HL-60/S4 treated with retinoic acid at 250 ng/mL for 4 days and 3 days (cell line): ENCODE measurements around the gene SPTBN4.
"Not testable (repeated sequence)": the region's sequence is repeated elsewhere in the genome, so short reads cannot be mapped to it uniquely, and the experiment has no call there.

Experiments
- in situ Hi-C: fragments of 300-500 bp; cut with MboI; formaldehyde crosslinking; loops from 2 replicates; pipeline ENCODE4 v1.7.0; 2022; ENCODE audit warnings: low sequenced_read_pairs

The SPTBN4 gene

DNA sequence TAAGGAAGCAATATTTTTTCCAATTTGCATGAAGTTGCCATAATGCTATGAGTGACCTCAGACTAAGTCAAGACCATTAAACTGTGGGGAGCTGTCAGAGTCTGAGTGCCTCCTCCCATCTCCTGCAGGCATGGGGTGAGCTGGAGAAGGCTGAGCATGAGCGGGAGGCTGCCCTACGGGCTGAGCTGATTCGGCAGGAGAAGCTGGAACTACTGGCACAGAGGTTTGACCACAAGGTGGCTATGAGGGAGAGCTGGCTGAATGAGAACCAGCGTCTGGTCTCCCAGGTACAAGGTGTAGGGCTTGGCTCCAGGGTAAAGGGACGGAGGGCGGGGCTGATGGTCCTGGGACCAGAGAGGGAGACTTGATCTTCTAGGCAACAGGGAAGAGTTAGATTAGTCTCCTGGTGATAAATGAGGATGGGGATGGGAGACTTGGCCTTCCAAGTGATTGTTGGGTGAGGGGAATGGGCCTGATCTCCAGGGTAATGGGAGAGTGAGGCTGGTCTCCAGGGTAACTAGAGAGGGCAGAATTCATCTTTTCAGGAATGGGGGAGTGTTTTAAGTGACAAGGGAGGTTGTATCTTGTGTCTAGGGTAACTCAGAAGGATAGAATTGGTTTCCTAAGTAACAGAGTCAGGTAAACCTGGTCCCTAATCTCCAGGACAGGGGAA lies 36.0 kb downstream of the SPTBN4 start:
- in situ Hi-C loops = no loop called here

DNA sequence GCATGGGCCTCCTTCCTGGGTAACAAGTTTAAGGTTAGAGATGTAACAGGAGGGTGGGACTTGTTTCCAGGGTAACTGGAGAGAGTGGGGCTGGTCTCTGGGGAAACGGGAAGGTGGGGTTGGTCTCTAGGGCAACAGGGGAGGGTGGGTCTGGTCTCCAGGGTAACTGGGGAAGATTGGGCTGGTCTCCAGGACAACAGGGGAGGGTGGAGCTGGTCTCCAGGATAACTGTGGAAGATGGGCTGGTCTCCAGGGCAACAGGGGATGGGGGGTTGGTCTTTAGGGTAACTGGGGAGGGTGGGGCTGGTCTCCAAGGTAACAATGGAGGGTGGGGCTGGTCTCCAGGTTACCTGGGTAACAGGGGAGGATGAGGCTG lies 36.5 kb downstream of the SPTBN4 start:
- in situ Hi-C loops = no loop called here

DNA sequence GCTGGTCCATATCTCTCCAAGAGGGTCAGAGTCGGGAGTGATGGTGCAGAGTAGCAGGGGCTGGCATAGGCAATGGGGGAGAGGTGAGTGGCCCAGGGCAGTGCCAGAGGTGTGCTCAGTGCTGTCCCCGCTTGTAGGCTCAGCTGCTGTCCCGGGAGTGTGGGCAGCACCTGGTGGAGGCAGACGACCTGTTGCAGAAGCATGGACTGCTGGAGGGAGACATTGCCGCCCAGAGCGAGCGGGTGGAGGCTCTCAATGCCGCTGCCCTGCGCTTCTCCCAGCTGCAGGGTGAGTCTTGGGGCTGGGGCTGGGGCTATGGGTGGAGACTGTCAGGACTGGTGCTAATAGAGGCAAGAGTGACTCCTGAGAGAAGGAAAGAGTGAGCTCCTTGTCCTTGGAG lies 39.3 kb downstream of the SPTBN4 start:
- in situ Hi-C loops = no loop called here

DNA sequence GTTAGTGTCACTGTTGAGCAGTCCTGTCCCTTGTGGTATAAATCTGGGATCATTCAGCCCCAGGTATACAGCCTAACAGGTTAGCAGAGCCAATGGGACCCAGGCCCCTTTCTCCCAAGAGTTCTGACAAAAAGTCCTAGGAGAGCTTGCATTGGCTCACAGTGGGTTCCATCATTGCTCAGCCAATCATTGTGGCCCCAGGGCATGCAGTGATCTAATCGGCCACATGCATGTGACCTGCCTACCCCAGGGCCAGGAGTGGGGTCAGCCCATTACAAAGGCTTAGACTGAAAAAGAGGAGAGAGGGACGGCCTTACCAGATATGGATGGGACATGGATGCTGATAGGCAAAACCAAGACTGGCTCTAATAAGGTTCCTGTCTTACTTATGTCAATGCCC lies 41.1 kb downstream of the SPTBN4 start:
- in situ Hi-C loops = no loop called here

DNA sequence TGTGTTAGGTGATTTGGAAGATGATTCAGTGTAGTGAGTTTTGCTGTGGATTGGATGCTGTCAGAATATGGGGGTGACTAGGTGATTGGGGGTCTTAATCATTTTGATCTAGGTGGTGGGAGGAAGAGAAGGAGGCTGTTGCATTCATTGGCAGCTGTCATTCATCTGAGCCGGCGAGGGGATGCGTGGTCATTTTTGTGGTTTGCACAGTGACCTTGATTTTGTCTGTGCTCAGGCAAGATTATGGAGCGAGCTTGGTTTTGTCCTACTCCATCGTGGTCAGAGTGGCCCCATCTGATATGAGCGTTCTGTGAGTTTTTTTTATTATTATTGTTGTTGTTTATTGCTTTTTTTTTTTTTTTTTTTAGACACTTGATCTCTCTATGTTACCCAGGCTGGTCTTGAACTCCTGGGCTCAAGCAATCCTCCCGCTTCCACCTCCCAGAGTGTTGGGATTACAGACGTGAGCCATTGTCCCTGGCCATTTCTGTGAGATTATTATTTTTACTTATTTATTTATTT lies 42.0 kb downstream of the SPTBN4 start:
- in situ Hi-C loops = no loop called here

DNA sequence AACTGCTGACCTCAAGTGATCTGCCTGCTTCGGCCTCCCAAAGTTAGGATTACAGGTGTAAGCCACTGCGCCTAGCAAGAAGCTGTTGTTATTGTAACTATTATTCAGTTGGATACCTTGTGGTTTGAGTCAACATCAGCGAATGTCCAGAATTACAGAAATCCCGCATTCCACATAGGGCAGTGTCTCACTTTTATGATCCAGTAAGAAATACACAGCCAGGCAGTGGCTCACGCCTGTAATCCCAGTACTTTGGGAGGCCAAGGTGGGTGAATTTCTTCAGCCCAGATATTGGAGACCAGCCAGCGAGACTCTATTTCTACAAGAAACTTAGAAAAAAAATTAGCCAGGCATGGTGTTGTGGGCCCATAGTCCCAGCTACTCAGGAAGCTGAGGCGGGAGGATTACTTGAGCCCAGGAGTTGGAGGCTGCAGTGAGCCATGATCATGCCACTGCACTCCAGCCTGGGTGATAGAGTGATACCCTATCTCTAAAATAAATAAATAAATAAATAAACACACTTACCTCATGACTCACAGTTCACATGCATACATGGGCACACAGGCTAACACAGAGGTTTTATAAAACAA lies 43.8 kb downstream of the SPTBN4 start:
- in situ Hi-C loops = no loop called here

DNA sequence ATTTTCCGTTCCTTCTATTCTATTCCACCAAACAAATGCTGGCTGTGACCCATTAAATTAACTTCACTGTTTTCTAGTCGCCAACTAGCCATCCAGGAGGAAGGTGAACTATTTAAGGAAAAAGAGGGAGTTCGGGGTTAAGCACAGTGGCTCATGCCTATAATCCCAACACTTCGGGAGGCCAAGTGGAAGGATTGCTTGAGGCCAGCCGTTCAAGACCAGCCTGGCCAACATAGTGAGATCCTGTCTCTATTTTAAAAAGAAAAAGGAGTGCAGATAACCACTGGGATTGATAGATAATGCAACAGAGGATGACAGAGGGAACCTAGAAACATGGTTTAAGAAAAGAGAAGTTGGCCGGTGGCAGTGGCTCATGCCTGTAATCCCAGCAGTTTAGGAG lies 44.7 kb downstream of the SPTBN4 start:
- in situ Hi-C loops = no loop called here

DNA sequence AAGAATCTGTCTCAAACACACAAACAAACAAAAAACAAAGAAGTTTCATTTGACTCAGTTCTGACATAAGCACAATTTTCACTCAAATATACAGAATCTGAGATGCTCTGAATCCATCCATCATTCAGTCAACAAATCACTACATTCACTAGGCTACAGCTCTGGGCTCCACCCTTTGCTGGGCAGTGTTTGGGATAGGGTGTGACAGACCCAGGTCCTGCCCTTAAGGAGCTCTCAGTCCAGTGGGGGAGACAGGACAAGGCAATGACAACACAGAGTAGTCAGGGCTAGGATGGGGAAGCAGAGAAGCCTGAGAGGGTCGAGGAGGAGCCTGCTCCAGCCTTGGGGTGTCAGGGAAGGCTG lies 45.3 kb downstream of the SPTBN4 start:
- in situ Hi-C loops = no loop called here

DNA sequence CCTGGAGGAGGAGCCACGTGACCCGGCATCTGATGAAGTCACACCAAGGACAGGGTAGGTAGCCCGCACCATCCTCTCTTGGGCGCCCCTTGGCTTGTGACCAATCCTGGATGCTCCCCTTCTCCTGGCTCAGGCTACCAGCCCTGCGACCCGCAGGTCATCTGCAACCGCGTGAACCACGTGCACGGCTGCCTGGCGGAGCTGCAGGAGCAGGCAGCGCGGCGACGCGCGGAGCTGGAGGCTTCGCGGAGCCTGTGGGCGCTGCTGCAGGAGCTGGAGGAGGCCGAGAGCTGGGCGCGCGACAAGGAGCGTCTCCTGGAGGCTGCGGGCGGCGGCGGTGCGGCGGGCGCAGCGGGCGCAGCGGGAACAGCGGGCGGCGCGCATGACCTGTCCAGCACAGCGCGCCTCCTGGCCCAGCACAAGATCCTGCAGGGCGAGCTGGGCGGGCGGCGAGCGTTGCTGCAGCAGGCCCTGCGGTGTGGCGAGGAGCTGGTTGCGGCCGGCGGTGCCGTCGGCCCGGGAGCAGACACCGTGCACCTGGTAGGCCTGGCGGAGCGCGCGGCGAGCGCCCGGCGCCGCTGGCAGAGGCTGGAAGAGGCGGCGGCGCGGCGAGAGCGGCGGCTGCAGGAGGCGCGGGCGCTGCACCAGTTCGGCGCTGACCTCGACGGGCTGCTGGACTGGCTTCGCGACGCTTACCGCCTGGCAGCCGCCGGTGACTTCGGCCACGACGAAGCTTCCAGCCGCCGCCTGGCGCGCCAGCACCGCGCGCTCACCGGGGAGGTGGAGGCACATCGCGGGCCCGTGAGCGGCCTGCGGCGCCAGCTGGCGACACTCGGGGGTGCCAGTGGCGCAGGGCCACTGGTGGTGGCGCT lies 45.9 kb downstream of the SPTBN4 start:
- in situ Hi-C loops = no loop called here

DNA sequence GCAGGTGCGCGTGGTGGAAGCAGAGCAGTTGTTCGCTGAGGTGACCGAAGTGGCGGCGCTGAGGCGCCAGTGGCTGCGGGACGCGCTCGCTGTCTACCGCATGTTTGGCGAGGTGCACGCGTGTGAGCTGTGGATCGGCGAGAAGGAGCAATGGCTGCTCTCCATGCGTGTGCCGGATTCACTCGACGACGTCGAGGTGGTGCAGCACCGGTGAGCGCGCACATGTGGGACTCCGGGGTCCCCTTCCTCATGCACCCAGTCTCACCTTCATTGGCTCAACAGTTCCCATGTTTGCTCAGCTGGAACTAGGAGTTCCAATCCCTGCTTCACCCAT lies 46.5 kb downstream of the SPTBN4 start:
- in situ Hi-C loops = no loop called here

DNA sequence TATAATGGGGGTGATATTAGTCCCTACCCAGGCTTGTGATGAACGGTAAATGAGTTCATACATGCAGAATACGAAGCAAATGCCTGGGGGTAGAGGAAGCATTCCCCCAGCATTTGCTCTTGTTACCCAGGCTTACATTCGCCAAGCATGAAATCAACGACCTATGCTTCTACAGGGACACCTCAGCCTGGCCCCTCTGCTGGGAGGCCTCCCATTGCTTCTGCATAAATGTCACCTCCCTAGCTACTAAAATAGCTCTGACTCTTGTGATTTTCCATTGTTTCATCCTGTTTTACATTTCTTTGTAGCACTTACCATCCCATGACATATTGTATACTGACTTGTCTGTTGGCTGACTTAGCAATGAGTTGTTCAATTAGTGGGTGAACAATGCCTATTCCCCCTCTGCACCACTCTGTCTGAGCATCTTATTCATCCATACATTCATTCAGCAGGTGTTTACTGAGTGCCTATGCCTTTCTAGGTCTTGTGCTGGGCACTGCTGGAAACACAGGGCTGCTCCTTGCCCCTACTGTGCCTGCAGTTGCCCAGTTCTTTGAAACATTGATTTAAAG lies 47.0 kb downstream of the SPTBN4 start:
- in situ Hi-C loops = no loop called here

DNA sequence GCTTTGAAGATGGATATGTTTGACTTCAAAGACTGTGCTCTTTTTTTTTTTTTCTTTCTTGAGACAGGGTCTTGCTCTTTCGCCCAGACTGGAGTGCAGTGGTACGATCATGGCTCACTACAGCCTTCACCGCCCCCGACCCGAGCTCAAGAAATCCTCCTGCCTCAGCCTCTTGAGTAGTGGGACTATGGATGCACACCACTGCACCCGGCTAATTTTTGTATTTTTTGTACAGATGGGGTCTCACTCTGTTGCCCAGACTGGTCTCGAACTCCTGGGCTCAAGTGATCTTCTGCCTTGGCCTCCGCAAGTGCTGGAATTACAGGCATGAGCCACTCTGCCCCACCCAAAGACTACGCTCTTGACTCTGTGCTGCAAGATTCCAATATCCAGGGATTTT lies 50.4 kb downstream of the SPTBN4 start:
- in situ Hi-C loops = no loop called here

DNA sequence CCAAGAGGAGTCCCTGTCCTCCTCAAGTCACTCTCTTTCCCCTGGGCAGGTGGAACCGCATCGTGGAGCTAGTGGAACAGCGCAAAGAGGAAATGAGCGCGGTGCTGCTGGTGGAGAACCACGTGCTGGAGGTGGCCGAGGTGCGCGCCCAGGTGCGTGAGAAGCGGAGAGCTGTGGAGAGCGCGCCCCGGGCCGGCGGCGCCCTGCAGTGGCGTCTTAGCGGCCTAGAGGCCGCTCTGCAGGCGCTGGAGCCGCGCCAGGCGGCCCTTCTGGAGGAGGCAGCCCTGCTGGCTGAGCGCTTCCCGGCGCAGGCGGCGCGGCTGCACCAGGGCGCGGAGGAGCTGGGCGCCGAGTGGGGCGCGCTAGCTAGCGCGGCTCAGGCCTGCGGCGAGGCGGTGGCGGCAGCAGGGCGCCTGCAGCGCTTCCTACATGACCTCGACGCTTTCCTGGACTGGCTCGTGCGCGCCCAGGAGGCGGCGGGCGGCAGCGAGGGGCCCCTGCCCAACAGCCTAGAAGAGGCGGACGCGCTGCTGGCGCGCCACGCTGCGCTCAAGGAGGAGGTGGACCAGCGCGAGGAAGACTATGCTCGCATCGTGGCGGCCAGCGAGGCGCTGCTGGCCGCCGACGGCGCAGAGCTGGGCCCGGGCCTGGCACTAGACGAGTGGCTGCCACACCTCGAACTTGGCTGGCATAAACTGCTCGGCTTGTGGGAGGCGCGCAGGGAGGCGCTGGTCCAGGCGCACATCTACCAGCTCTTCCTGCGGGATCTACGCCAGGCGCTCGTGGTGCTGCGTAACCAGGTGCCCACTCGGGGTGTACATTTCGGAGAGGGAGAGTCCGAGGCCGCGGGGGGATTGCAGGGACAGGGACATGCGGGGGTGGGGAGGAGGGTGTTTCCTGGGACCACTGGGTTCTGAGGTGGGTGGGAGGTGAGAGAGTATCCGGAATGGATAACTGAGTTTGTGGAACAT lies 52.8 kb downstream of the SPTBN4 start:
- in situ Hi-C loops = no loop called here

DNA sequence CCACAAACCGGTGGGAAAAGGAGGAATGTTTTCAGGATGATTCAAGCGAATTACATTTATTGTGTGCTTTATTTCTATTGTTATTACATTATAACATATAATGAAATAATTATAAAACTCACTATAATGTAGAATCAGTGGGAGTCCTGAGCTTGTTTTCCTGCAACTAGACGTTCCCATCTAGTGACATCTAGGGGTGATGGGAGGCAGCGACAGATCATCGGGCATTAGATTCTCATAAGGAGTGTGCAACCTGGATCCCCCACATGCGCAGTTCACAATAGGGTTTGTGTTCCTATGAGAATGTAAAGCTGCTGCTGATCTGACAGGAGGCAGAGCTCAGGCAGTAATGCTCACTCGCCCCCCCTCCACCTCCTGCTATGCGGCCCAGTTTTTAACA lies 54.5 kb downstream of the SPTBN4 start:
- in situ Hi-C loops = no loop called here

DNA sequence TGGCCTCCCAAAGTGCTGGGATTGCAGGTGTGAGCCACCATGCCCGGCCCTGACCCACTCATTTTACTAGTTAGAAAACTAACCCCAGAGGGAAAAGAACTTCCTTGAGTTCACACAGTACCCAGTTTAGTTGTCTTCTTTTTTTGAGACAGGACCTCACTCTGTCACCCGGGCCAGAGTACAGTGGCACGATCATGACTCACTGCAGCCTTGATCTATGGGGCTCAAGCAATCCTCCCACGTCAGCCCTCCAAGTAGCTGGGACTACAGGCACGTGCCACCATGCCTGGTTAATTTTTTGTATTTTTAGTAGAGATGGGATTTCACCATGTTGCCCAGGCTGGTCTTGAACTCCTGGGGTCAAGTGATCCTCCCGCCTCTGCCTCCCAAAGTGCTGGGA lies 55.1 kb downstream of the SPTBN4 start:
- in situ Hi-C loops = not testable (repeated sequence)

DNA sequence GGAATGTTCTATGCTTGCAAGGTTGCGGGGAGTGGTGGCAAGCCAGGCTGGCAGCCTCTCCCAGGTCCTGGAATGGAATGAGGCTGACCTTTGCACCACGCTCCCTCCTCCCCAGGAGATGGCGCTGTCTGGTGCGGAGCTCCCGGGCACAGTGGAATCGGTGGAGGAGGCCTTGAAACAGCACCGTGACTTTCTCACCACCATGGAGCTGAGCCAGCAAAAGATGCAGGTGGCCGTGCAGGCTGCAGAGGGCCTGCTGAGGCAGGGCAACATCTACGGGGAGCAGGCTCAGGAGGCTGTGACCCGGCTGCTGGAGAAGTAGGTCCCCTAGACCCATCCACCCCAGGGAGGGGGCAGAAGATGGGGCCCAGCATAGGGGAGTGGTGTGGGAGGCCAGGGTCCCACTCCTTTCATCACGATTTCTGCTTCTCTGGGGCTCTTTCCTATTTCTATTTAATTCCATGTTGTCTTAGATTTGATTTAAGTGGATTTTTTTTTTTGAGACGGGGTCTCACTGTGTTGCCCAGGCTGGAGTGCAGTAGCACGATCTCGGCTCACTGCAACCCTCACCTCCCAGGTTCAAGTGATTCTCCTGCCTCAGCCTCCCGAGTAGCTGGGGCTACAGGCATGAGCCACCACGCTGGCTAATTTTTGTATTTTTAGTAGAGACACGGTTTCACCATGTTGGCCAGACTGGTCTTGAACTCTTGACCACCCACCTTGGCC lies 56.7 kb downstream of the SPTBN4 start:
- in situ Hi-C loops = no loop called here

DNA sequence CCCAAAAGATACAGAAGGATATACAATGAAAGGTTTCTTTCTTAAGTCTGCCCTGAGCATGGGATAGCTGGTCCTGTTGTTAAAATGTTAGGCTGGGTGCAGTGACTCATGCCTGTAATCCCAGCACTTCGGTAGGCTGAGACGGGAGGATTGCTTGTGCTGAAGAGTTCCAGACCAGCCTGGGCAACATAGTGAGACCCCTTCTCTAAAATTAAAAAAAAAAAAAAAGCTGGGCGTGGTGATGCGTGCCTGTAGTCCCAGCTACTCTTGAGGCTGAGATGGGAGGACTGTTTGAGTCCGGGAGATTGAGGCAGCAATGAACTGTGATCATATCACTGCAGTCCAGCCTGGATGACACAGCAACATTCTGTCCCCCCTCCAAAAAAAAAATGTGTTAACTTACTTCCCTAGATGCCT lies 57.3 kb downstream of the SPTBN4 start:
- in situ Hi-C loops = no loop called here

DNA sequence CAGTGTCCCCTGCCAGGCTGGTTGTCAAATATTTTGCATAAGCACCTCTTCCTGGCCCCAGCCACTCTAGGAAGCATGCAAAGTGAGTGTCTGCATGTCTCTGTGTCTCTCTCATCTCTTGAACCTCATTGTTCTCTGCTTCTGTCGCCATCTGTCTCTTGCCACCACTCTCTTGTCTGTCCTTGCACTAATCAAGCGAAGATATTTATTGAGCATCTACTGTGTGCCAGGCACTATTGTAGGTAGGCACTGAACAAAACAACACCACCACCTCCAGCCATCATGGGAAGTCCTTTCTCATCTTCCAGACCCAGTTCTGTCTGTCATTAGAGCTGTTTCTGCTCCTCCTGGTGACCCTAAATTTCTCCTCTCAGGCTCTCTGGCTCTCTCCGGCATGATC lies 57.9 kb downstream of the SPTBN4 start:
- in situ Hi-C loops = no loop called here

DNA sequence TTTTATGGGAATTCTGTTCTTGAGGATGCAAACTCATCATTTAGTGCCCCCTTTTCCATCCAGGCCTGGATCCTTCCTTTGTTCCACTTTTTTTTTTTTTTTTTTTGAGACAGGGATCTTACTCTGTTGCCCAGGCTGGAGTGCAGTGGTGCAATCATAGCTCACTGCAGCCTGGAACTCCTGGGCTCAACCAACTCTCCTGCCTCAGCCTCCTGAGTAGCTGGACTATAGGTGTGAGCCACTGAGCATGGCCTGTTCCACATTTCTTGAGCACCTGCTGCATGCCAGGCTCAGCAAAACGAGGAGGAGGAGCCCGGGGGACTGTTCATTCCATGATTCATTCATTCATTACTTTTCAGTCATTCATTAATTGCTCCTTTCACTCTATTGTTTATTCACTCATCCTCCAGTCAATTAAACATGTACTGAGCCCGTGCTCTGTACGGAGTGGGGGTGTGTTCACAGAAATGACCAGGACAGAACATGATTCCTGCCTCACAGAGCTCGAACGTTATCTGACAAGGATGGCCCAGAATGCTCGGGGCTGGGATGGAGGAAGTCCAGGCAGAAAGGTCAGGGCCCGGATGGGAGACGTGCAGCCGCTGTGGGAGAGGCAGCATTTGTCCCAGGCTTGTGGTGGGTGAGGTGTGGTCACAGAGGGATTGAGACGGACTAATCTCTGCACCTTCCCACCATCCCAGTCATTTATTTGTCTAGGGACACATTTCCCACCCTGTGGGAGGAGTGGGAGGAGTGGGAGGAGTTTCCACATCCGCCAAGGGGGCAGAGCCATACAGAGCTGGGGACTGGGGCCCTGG lies 58.6 kb downstream of the SPTBN4 start:
- in situ Hi-C loops = no loop called here
